ENCODE data around the gene USP16.
"Not testable (repeated sequence)": the region's sequence is repeated elsewhere in the genome, so short reads cannot be mapped to it uniquely, and the experiment has no call there.

Gene USP16

DNA sequence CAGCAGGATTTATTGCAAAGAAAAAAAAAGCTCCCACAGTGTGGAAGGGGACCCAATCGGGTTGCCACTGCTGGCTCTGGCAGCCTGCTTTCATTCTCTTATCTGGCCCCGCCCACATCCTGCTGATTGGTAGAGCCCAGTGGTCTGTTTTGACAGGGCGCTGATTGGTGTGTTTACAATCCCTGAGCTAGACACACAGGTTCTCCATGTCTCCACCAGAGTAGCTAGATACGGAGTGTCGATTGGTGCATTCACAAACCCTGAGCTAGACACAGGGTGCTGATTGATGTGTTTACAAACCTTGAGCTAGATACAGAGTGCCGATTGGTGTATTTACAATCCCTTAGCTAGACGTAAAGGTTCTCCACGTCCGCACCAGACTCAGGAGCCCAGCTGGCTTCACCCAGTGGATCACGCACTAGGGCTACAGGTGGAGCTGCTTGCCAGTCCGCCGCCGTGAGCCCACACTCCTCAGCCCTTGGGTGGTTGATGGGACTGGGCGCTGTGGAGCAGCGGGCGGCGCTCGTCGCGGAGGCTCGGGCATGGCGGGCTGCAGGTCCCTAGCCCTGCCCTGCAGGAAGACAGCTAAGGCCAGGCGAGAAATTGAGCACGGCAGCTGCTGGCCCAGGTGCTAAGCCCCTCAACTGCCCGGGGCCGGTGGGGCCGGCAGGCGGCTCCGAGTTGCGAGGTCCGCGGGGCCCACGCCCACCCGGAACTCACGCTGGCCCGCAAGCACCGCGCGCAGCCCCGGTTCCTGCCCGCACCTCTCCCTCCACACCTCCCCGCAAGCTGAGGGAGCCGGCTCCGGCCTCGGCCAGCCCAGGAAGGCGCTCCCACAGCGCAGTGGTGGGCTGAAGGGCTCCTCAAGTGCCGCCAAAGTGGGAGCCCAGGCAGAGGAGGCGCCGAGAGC, 52.5 kb downstream of the USP16 start:
- peak overlapping the region; percentile 69 for H2AFZ ChIP-seq (ENCODE audit: low read length)
- not testable (repeated sequence) for H3K79me1 ChIP-seq (ENCODE audit: low read depth, low read length); H2AK5ac ChIP-seq (ENCODE audit: low read depth, low read length); H4K8ac ChIP-seq (ENCODE audit: low read depth, low read length); DNase-seq (ENCODE audit: low spot score); H3K23ac ChIP-seq (ENCODE audit: low read depth, low read length, poor library complexity); H2BK15ac ChIP-seq (ENCODE audit: low read length); H2BK120ac ChIP-seq (ENCODE audit: low read depth, low read length); H4K91ac ChIP-seq (ENCODE audit: low read depth, low read length, poor library complexity); H2BK5ac ChIP-seq (ENCODE audit: low read length); H3K9me3 ChIP-seq (replicated peaks in 1 of 2; ENCODE audit: control insufficient read depth in 2 of 2, insufficient read depth in 1 of 2, low read depth in 1 of 2, low read length in 2 of 2); H3K27me3 ChIP-seq (ENCODE audit: control insufficient read depth in 3 of 3, insufficient read depth in 3 of 3, low read depth in 1 of 3, low read length in 3 of 3); H3K27ac ChIP-seq (replicated peaks; ENCODE audit: low read length); H3K18ac ChIP-seq (ENCODE audit: low read length); H3K4me2 ChIP-seq (ENCODE audit: insufficient read depth, low read length, poor library complexity, severe bottlenecking); H3K9ac ChIP-seq (ENCODE audit: low read depth, low read length, poor library complexity); H2BK12ac ChIP-seq (ENCODE audit: low read length); H3K4ac ChIP-seq (ENCODE audit: low read length); H3K14ac ChIP-seq (ENCODE audit: low read length); H3K36me3 ChIP-seq (replicated peaks in 1 of 2; ENCODE audit: control insufficient read depth in 2 of 2, insufficient read depth in 2 of 2, low read length in 2 of 2); H3K4me3 ChIP-seq (ENCODE audit: low read length in 2 of 2)
- peaks cover 0 to 14% of the 10 kb centered on the region in 2 donors for H3K4me1 ChIP-seq (ENCODE audit: control insufficient read depth in 2 of 2, insufficient read depth in 1 of 2, low read depth in 1 of 2, low read length in 2 of 2)
- WGBS, 2 donors (ENCODE audit: extremely low coverage in 2 of 2, insufficient read length in 2 of 2, insufficient replicate concordance in 1 of 2) = no CpG with 5 or more reads among the region's 50 CpGs

GRCh38 chr21:29077651-29078090, 53.2 kb downstream of the USP16 start:
- DNase-seq (ENCODE audit: low spot score) = no peak
- peaks cover 2 to 10% of the 10 kb centered on the region in 2 donors for H3K4me1 ChIP-seq (ENCODE audit: control insufficient read depth in 2 of 2, insufficient read depth in 1 of 2, low read depth in 1 of 2, low read length in 2 of 2)
- H3K18ac ChIP-seq (ENCODE audit: low read length) = no peak overlapping the region
- H4K91ac ChIP-seq (ENCODE audit: low read depth, low read length, poor library complexity) = no peak overlapping the region
- no peak overlapping the region for H3K4ac ChIP-seq (ENCODE audit: low read length)
- H3K27me3 ChIP-seq (ENCODE audit: control insufficient read depth in 3 of 3, insufficient read depth in 3 of 3, low read depth in 1 of 3, low read length in 3 of 3) = no peaks in the 10 kb centered on the region
- H2BK5ac ChIP-seq (ENCODE audit: low read length) = no peak overlapping the region
- H3K79me1 ChIP-seq (ENCODE audit: low read depth, low read length) = peaks cover 3% of the 10 kb centered on the region
- H3K4me2 ChIP-seq (ENCODE audit: insufficient read depth, low read length, poor library complexity, severe bottlenecking) = no peak overlapping the region
- H2BK120ac ChIP-seq (ENCODE audit: low read depth, low read length) = no peak overlapping the region
- WGBS, 2 donors (ENCODE audit: extremely low coverage in 2 of 2, insufficient read length in 2 of 2, insufficient replicate concordance in 1 of 2) = no CpG with 5 or more reads among the region's 6 CpGs
- H2AFZ ChIP-seq (ENCODE audit: low read length) = peak overlapping the region; percentile 10
- no peak overlapping the region for H2BK12ac ChIP-seq (ENCODE audit: low read length)
- H4K8ac ChIP-seq (ENCODE audit: low read depth, low read length) = no peak overlapping the region
- H3K4me3 ChIP-seq (ENCODE audit: low read length in 2 of 2) = no peak overlapping the region
- H2AK5ac ChIP-seq (ENCODE audit: low read depth, low read length) = no peak overlapping the region
- H3K9ac ChIP-seq (ENCODE audit: low read depth, low read length, poor library complexity) = no peak overlapping the region
- no peaks in the 10 kb centered on the region for H3K9me3 ChIP-seq (replicated peaks in 1 of 2; ENCODE audit: control insufficient read depth in 2 of 2, insufficient read depth in 1 of 2, low read depth in 1 of 2, low read length in 2 of 2)
- no peak overlapping the region for H3K27ac ChIP-seq (replicated peaks; ENCODE audit: low read length)
- H2BK15ac ChIP-seq (ENCODE audit: low read length) = no peak overlapping the region
- H3K23ac ChIP-seq (ENCODE audit: low read depth, low read length, poor library complexity) = no peak overlapping the region
- no peaks in the 10 kb centered on the region for H3K36me3 ChIP-seq (replicated peaks in 1 of 2; ENCODE audit: control insufficient read depth in 2 of 2, insufficient read depth in 2 of 2, low read length in 2 of 2)
- no peak overlapping the region for H3K14ac ChIP-seq (ENCODE audit: low read length)

DNA sequence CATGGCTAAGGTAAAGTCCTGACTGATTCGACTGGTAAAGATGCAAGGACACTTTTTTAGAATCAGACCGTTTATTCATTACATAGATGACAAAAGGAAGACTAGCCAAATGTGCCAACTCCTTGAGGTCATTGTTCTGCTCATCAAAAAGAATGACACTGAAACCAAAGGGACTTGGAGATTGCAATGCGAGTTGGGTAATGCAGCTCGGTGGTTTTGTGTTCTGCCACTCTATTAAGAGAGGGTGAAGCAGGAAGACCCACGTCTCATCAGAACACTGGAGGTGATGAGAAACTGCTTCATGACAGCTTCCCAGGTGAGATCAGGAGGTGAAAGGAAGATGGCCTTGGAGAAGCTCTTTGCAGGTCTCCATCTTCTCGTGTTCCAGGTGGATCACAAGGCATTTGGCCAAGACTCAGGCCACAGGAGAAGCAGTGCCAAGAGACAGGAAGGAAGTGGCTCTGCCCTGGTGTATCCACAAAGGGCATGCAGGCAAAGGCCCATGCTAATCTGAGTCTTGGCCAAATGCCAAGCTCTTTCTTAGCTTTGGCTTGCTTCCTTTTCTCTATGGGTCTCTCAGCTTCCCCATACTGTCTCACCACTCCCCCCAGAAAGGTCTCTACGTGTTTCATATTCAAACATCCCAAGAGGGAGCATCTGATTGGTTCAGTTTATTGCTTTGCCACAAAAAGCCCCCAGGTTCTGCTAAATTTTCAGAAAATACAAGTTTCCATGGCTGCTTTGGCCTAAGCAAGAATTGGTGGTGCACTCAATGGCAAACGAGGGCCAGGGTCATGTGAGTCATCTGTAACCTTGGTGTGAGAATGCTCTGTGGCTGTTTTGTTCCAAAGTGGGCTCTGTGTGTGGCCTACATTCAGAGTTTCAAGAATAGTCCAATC, 54.6 kb downstream of the USP16 start:
- Histone ChIP-seq H3K14ac (ENCODE audit: low read length) (no peak overlapping the region), H2BK12ac (ENCODE audit: low read length) (no peak overlapping the region), H3K4me1 (ENCODE audit: control insufficient read depth in 2 of 2, insufficient read depth in 1 of 2, low read depth in 1 of 2, low read length in 2 of 2) (peaks cover 2 to 10% of the 10 kb centered on the region in 2 donors), H2AFZ (ENCODE audit: low read length) (peak overlapping the region; percentile 71), H4K91ac (ENCODE audit: low read depth, low read length, poor library complexity) (no peak overlapping the region), H3K18ac (ENCODE audit: low read length) (no peak overlapping the region), H3K4me3 (ENCODE audit: low read length in 2 of 2) (no peak overlapping the region), H2BK15ac (ENCODE audit: low read length) (no peak overlapping the region), H4K8ac (ENCODE audit: low read depth, low read length) (no peak overlapping the region), H2BK5ac (ENCODE audit: low read length) (no peak overlapping the region), H3K9ac (ENCODE audit: low read depth, low read length, poor library complexity) (no peak overlapping the region), H3K79me1 (ENCODE audit: low read depth, low read length) (no peaks in the 10 kb centered on the region), H3K27ac (replicated peaks; ENCODE audit: low read length) (no peak overlapping the region), H3K23ac (ENCODE audit: low read depth, low read length, poor library complexity) (no peak overlapping the region), H2BK120ac (ENCODE audit: low read depth, low read length) (no peak overlapping the region), H3K27me3 (ENCODE audit: control insufficient read depth in 3 of 3, insufficient read depth in 3 of 3, low read depth in 1 of 3, low read length in 3 of 3) (no peaks in the 10 kb centered on the region), H3K4ac (ENCODE audit: low read length) (no peak overlapping the region), H3K9me3 (replicated peaks in 1 of 2; ENCODE audit: control insufficient read depth in 2 of 2, insufficient read depth in 1 of 2, low read depth in 1 of 2, low read length in 2 of 2) (no peaks in the 10 kb centered on the region), H3K4me2 (ENCODE audit: insufficient read depth, low read length, poor library complexity, severe bottlenecking) (no peak overlapping the region), H2AK5ac (ENCODE audit: low read depth, low read length) (no peak overlapping the region), H3K36me3 (replicated peaks in 1 of 2; ENCODE audit: control insufficient read depth in 2 of 2, insufficient read depth in 2 of 2, low read length in 2 of 2) (no peaks in the 10 kb centered on the region)
- DNase-seq (ENCODE audit: low spot score) = no peak
- WGBS, 2 donors (ENCODE audit: extremely low coverage in 2 of 2, insufficient read length in 2 of 2, insufficient replicate concordance in 1 of 2) = no CpG with 5 or more reads among the region's 8 CpGs

DNA sequence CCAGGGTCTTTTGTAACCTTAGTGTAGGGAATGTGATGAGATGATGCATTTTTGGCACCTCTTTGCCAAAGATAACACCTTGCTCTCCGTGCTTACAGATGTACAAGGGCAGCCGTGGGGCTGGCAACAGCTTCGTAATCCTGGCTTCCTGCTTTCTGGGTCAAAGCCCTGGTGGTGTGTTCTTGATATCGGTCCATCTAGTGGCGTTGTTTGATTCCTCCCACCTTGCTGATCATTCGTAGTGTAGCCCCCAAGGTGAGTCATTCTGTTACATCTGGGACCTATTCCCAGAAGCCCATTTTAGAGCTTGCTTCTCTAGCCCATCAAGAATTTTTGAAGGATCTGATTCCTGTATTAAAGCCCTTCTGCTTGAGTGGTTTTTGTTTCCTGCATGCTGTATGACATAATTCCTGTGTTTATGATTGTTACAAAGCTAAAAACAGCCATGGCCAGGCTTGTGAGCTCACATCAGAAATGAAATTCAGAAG, 56.0 kb downstream of the USP16 start:
- Histone ChIP-seq H2AK5ac (ENCODE audit: low read depth, low read length) (no peak overlapping the region), H3K36me3 (replicated peaks in 1 of 2; ENCODE audit: control insufficient read depth in 2 of 2, insufficient read depth in 2 of 2, low read length in 2 of 2) (no peaks in the 10 kb centered on the region), H3K4me1 (ENCODE audit: control insufficient read depth in 2 of 2, insufficient read depth in 1 of 2, low read depth in 1 of 2, low read length in 2 of 2) (peaks cover 2 to 10% of the 10 kb centered on the region in 2 donors), H3K23ac (ENCODE audit: low read depth, low read length, poor library complexity) (no peak overlapping the region), H3K9me3 (replicated peaks in 1 of 2; ENCODE audit: control insufficient read depth in 2 of 2, insufficient read depth in 1 of 2, low read depth in 1 of 2, low read length in 2 of 2) (no peaks in the 10 kb centered on the region), H3K18ac (ENCODE audit: low read length) (no peak overlapping the region), H3K79me1 (ENCODE audit: low read depth, low read length) (no peaks in the 10 kb centered on the region), H3K4ac (ENCODE audit: low read length) (no peak overlapping the region), H3K9ac (ENCODE audit: low read depth, low read length, poor library complexity) (no peak overlapping the region), H2BK15ac (ENCODE audit: low read length) (no peak overlapping the region), H4K8ac (ENCODE audit: low read depth, low read length) (no peak overlapping the region), H3K27me3 (ENCODE audit: control insufficient read depth in 3 of 3, insufficient read depth in 3 of 3, low read depth in 1 of 3, low read length in 3 of 3) (no peaks in the 10 kb centered on the region), H3K4me3 (ENCODE audit: low read length in 2 of 2) (no peak overlapping the region), H2AFZ (ENCODE audit: low read length) (no peak overlapping the region), H3K27ac (replicated peaks; ENCODE audit: low read length) (no peak overlapping the region), H3K4me2 (ENCODE audit: insufficient read depth, low read length, poor library complexity, severe bottlenecking) (no peak overlapping the region), H2BK120ac (ENCODE audit: low read depth, low read length) (no peak overlapping the region), H4K91ac (ENCODE audit: low read depth, low read length, poor library complexity) (no peak overlapping the region), H2BK12ac (ENCODE audit: low read length) (no peak overlapping the region), H3K14ac (ENCODE audit: low read length) (no peak overlapping the region), H2BK5ac (ENCODE audit: low read length) (no peak overlapping the region)
- DNase-seq (ENCODE audit: low spot score) = no peak
- WGBS, 2 donors (ENCODE audit: extremely low coverage in 2 of 2, insufficient read length in 2 of 2, insufficient replicate concordance in 1 of 2) = no CpG with 5 or more reads among the region's 6 CpGs
